Measurements from ENCODE around the gene TP53TG5.
A peak's percentile ranks its signal among the peaks of the same experiment; 100 is the strongest.

Gene TP53TG5

DNA sequence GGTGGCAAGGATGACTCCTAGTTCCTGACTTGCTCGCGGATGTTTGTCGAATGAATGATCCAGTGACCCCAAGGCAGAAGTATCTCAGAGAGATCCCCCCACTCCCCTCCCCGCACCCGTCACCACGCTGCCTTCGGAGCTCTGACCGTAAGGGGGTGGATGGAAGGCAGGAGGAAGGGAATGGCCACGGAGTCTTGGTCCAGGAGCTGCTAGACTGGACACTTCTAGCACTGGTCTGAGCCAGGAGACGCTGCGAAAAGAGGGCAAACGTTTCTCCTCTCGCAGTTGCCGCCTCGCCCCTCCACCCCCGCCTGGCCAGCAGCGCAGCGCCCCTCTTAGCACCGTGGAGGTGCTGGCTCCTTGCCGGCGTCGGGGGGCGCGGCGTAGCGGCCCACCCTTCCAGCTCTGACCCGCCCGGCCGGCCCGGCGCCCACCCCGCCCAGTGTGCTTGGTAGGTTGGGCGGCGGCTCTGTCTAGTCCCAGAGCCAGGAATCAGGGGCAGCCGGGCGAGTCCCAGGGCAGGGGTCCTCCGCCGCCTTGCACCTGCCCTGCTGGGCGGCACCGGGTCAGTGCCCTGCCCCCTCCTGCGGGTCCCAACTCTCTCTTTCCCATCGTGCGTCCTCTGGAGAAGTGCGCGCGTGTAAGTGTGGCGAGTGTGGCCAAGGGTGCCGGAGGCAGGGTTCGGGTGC lies 27.6 kb upstream of the TP53TG5 start:
- no peak for DNase-seq (ENCODE audit: low read depth)

DNA sequence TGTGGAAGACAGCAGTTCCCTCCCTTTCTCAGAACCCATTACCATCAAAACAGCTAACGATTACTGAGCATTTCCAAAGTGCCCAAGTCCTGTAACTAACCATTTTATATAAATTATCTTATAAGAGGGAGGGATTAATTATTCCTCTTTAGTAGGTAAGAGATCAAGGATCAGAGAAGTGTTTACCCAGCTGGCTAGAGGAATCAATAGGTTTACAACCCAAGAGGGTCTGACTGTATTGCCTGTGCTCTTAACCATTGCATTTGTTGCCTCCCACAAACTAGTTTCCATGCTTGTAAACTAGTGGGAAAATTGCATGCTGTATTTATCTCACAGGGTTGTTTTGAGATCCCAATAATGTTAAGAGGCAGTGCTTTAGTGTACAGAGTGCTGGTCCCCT lies 26.3 kb upstream of the TP53TG5 start:
- DNase-seq (ENCODE audit: low read depth), result no peak

DNA sequence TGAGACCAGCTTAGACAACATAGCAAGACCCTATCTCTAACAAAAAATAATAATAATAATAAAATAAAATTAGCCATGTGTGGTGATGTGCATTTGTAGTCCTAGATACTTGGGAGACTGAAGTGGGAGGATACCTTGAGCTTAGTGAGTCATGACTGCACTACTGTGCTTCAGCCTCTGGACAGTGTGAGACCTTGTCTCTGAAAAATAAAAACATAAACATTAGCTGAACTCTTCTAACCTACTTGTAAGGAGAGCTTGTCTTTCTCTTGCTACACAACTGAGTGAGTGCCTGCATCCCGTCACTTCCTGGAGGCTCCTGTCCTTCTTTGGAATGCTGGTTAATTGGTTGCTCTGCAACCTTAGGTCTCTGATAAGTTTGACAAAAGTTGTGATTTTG lies 24.8 kb upstream of the TP53TG5 start:
- no peak for DNase-seq (ENCODE audit: low read depth)

DNA sequence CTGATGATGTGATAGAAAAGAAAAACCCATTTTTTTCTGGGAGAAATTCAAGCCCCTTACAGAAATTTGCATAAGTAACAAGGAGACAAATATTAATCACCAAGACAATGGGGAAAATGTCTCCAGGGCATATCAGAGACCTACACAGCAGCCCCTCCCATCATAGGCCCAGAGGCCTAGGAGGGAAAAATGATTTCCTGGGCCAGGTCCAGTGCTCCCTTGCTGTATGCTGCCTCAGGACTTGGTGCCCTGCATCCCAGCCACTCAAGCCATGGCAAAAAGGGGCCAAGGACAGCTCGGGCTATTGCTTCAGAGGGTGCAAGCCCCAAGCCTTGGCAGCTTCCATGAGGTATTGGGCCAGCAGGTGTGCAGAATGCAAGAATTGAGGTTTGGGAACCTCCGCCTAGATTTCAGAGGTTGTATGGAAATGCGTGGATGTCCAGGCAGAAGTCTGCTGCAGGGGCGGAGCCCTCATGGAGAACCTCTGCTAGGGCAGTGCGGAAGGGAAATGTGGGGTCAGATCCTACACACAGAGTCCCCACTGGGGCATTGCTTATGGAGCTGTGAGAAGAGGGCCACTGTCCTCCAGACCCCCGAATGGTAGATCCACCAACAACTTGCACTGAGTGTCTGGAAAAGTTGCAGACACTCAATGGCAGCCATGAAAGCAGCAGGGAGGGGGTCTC lies 22.4 kb upstream of the TP53TG5 start:
- DNase-seq (ENCODE audit: low read depth), result no peak

DNA sequence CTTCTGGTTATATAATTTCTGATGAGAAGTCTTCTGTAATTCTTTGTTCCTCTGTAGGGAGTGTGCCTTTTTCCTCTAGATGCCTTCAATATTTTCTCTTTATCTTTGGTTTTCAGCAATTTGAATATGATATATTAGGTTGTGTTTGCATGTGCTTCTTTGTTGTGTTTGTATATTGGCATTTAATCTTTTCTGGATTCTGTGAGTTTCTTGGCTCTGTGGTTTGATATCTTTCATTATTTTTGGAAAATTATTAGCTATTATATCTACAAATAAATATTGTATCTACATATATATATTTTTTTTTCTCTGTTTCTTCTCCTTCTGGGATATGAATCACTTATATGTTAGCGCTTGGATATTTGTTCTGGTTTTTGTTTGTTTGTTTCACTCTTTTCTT lies 20.9 kb upstream of the TP53TG5 start:
- DNase-seq (ENCODE audit: low read depth), result no peak

DNA sequence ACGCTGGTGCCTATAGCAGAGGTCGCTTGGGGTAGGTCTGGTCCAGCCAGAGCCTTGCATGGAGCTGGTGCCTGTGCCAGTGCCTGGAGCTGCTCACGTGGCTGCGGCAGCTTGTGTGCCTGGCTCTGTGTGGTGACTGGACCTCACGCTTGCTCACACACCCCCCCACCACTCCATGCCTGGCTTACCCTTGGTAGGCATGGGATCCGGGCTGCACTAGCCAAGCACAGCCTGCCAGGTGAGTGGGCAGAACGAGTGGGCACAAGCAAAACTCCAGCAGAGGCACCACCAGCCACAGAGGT lies 16.9 kb upstream of the TP53TG5 start:
- DNase-seq (ENCODE audit: low read depth), result no peak

DNA sequence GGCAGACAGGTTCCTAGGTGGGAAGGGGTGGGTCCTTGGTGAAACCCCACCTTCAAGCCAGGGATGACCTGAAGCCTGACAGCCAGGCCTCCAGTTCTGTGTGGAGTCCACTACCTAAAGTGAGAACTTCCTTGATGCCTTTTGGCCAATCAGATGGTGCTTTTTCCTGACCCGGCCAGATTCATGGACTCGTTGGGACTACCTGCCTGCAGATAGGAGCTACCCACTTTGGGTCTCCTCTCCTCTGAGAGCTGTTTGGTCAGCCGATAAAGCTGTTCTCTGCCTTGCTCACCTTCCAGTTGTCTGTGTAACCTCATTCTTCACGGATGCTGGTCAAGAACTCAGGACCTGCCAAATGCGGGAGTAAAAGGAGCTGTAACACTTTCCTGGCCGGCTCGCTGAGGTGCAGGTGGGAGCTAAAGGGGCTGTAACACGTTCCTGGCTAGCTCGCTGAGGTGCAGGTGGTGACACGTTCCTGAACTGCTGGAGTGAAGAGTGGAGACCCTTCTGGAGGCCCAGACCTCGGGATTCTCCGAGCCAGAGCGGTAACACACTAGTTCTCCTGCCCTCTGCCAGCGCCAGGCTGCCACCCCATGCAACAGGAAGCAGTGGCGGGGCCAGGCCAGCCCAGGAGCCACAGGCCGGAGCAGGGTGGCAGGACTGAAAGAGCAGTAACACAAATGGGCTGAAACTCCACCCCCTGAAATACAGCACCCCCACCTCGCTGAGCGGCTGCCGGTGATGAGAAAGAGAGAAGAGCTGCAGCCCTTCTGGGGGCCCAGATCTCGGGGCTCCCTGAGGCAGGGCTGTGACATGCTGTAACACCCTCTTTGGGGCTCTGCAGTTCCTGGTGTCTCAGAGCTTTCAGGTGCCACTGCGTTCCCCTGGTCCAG lies 16.3 kb upstream of the TP53TG5 start:
- DNase-seq (ENCODE audit: low read depth), result no peak

DNA sequence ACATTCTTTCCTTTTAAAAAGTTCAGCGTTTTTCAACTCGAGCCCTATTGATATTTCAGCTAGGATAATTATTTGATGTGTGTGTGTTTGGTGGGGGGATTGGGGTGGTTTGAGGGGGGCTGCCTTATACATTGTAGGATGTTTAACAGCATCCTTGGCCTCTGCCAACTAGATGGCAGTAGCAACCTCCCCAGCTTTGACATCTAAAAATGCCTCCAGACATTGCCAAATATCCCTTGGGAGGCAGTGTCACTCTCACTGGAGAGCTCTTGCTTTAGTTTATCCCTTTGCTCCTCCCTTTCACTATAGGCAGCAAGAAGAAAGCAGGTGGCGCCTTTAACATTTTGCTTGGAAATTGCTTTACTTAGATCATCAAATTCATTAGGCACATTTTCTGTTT lies 14.6 kb upstream of the TP53TG5 start:
- DNase-seq (ENCODE audit: low read depth), result no peak

DNA sequence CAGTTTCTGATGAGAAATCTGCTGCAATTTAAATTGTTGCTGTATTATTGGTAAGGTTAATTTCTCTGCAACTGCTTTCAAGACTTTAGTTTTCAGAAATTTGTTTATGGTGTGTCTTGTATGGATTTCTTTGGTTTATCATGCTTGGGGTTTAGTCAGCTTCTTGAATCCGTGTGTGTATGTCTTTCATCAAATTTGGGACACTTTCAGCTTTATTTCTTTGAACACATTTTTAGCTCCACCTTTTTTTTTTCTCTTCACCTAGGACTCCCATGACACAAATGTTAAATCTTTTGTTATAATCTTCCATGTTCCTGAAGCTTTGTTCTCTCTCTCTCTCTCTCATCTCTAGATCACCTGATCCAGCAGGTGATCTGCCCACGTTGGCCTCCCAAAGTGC lies 13.4 kb upstream of the TP53TG5 start:
- DNase-seq (ENCODE audit: low read depth), result no peak

DNA sequence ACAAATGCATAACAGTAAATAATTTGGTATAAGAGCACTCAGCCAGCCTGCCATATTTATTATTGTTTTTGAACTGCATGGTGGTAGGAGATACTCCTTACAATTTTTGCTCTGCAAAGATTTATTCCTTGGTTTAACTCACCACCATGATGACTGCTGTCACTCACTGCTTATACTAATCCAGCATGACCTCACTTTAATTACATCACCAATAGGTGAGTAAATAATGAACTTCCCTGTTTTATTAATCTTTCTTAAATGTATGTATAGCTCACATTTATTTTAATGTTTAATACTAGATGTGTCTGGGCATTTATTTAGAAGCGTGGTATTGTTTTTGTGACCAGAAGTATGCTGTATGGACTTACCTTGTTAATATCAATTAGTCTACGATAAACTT lies 12.8 kb upstream of the TP53TG5 start:
- no peak for DNase-seq (ENCODE audit: low read depth)

DNA sequence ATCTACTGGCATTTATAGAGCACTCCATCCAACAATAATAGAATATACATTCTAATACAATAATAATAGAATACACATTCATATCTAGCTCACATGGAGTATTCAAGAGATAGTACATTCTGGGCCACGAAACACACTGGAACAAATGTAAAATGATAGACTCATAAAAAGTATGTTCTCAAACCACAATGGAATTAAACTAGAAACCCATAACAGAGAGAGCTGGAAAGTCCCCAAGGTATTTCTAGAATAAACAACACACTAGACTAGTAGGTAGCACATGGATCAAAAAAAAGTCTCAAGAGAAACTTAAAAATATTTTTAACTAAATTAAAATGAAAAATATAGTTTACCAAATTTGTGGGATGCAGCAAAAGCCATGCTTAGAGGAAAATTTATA lies 9.1 kb upstream of the TP53TG5 start:
- no peak for DNase-seq (ENCODE audit: low read depth)

DNA sequence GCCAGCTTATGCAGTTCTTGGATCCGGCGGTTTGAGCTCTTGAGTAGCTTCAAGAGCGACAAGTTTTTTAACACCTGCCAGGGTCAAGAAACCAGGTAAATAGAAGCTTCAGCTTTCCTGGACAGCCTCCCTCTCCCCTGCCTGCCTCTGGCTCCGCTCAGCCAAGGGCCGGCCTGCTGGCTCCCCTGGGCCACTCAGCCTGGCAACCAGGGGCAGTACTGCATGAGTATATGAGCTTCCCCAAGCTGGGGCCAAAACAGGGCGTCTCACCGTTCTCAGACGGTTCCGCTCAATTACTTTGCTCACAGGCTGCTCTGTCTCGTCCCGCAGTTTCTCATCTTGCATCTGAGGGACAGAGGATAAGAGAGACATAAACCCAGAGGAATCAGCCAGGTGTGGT lies 856 bp downstream of the TP53TG5 start:
- no peak for DNase-seq (ENCODE audit: low read depth)

DNA sequence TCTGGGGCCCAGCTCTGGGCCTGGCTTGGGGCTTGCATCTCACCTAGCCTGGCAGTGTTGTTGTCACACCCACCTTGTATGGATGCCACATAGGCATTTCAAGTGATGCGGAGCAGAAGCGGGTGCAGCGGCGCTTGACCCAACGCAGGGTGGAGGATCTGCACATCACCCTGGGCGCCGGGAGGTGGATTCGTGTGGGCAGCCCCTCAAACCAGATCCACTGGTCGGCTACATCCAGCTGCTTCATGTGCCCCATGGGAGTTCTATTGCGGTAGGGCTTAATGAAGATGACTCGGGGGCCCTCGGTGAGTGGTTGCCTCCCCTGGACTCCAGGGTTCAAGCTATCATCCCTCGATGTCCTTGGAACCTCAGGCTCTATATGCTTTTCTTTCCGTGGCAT lies 3.2 kb downstream of the TP53TG5 start:
- DNase-seq (ENCODE audit: low read depth), result no peak

DNA sequence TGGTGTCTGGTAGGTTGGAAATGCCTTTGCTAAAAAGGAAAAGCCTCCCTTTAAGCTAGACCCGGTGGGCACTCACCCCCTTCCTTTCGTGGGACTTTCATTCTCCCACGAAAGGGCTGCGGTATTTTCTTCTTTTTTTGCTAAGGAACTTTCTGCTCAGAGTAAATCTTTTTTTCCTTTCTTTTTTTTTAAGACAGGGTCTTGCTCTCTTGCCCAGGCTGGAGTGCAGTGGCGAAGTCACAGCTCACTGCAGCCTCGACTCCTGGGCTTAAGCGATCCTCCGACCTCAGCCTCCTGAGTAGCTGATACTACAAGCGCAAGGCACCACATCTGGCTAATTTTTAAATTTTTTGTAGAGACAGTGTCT lies 4.0 kb downstream of the TP53TG5 start:
- DNase-seq (ENCODE audit: low read depth), result no peak

DNA sequence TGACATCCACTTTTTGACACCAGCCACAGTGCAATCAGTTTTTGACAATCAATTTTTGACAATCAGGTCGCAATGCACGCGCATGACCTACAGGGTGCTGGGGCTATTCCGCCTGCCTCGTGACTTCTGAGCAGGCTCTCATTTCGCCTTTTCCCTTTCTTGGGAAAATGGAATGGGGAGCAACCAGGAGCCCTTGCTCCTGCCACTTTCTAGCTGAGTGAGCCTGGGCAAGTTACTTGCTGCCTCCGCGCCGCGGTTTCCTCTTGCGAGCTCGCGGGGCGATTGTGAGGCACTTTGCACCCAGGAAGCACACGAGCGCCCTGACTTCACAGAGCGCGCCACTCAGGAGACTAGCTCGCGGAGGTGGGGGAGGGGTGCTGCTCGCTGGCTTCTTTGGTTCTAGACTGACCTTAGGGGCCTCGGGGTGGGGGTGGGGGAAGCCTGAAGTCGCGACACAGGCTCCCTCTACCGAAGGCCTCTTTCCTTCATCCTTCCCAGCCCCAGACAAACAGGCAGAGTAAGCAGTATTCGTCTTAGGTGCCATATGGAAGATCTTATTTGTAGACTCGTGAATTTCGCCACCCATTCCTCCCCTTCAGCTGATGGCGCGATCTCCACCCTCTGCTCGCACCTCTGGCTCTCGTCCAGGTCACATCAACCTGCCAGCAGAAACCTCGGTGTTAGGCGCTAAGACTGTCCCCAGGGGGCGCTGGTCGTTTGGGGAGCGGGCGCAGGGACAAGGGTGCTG lies 4.6 kb downstream of the TP53TG5 start:
- peak; percentile 58 for DNase-seq (ENCODE audit: low read depth)

DNA sequence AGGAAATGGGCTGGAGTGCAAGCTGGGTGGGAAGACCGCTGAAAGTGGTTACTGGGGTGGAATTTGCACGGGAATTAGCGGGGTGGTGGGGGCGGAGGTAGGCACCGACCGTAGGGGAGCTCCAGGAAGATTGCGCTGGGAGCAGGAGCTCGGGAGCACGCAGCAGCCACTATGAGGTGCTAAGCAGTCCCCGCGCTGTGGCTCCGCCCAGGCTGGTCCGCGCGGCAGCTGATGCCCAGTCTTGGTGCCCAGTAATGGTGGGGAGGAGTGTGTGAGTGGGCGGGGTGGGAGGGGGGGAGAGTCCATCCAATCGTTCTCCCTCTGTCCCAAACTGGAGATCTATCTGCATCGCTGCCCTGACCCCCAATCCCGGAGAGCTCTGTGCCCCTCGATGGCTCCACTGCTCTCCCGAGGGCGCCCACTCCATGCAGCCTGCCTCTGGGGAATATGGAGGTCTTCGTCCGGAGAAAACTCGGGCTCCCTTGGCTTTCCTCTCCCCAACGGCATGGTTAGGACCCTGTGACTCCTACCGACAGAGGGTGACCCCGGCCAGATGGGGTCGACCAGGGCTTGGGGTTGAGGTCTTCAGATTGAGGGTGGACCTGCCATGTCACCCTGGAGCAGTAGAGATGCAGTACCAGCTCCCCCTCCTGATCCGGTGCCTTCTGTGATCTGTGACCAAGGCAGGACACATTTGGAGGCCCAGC lies 5.3 kb downstream of the TP53TG5 start:
- no peak for DNase-seq (ENCODE audit: low read depth)

DNA sequence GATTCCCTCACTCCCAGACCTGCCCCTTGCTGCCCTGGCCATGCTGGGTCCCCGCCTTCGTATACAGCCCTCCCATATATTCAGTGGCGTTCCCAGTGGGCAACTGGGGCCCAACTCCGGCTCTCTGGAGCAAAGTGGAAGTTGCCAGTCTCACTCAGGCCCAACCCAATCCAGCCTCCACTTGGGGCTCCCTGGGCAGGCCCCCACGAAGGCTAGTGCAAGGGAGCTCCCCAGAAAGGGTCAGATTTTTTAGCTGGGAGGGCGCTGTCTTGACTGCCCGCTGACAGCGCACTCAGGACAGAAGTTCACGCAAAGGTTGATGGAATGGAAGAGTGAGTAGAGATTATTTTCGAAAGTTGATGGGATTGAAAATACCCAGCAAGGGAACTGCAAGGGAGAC lies 5.9 kb downstream of the TP53TG5 start:
- DNase-seq (ENCODE audit: low read depth), result no peak

DNA sequence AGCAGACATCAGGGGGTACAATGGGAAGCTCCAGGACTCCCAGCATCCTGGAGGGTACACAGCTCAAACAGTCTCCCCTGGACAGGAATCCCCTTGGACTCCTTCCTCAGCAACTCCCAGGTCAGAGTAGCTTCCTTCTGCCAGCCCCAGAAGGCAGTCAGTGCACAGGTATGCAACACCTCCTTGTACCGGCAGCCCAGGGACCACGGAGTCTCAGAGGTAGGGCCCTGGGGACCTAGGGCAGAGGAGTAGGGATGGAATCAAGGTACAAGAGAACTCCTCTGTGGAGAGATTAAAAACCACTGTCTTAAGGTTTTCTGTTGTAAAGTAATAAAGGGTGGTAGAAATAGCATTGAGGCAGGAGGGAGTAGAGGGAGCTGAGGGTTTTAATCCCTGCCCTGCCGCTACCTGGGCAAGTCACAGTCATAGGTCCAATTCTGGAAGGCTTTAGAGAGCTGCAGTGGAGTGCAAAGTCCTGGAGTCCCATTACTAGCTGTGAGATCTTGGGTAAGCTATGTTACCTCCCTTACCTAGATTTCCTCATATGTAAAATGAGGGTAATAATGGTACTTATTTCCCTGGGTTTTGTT lies 7.5 kb downstream of the TP53TG5 start:
- DNase-seq (ENCODE audit: low read depth), result no peak

DNA sequence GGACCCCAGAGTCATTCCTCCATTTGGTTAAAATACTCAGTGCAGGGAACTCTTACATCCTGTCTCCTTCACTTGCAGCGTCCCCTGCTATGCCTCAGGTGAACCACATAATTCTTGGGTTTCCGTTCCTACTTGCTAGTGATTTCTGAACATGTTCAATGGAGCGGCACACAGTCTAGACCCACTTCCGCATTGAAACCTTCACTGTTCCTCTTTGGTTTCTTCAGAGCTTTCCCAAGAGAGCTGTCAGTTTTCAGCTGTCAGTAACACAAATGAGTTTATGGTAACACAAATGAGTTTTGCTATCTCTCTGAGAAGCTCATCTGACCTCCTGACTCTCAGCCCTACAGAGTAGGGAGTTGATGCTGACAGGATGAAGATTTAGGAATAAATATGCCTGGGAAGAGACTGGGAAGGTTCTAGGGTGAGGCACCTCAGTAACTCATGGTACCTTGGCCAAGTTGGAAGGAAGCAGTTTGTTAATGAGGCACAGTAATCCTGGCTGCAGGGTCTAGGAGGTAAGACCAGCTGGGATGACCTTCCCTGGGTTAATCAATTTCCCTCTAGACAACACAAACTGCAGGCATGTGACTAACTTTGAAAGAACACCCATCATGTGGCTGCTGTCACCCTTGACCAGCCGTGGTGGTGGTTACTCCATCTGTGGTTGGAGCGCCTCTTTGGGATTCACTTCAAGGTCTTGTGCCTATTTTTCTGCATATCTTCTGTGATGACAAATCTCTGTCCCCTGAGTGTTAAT lies 9.7 kb downstream of the TP53TG5 start:
- DNase-seq (ENCODE audit: low read depth), result no peak

DNA sequence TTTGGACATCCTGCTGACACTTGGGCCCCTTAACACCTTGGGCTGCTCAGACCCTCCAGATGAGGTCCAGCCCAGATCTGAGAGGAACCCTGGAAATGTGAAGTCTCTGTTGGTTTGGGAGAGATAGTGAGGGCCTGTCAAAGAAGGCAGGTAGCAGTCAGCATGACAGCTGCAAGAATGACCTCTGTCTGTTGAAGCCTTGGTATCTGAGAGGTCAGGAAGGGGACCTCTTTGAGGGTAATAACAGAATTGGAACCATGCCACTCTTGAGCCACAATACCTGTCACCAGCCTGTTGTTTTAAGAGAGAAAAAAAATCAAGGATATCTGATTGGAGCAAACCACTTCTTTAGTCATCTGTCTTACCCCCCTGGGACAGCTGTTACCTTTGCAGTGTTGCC lies 11.0 kb downstream of the TP53TG5 start:
- no peak for DNase-seq (ENCODE audit: low read depth)

DNA sequence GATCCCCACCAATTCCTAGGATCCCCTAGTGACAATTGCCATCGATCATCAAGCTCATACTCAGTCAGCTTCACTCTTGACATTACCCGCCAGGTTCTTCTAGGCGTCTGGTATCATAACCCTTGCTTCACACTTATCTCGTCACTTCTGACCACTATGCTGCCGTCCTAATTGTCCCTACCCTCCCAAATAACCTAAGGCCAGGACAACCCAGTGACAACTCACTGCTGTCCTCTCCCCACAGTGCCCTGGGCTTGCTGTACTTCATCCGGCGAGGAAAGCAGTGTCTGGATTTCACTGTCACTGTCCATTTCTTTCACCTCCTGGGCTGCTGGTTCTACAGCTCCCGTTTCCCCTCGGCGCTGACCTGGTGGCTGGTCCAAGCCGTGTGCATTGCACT lies 11.5 kb downstream of the TP53TG5 start:
- DNase-seq (ENCODE audit: low read depth), result no peak
